HFF-Myc (cell line): ENCODE results near the gene FABP7.
"Not testable (repeated sequence)": the region's sequence is repeated elsewhere in the genome, so short reads cannot be mapped to it uniquely, and the experiment has no call there.

ENCODE experiments used
- DNase-seq: peaks from one replicate; pipeline ENCODE4 v3.0.0-alpha.2; 2011; ENCODE audit warnings: low read depth; ENCODE audit errors: extremely low read depth
- H3K4me3 ChIP-seq: replicated peaks from 2 replicates; pipeline ENCODE4 v1.5.1; 2011; ENCODE audit warnings: low read depth, mild to moderate bottlenecking, control low read depth, low read length
- CTCF ChIP-seq: IDR thresholded peaks from 2 replicates; pipeline ENCODE4 v1.5.1; 2012; ENCODE audit warnings: mild to moderate bottlenecking, low read depth, low read length, control low read depth; ENCODE audit errors: missing control alignments

Gene FABP7

DNA sequence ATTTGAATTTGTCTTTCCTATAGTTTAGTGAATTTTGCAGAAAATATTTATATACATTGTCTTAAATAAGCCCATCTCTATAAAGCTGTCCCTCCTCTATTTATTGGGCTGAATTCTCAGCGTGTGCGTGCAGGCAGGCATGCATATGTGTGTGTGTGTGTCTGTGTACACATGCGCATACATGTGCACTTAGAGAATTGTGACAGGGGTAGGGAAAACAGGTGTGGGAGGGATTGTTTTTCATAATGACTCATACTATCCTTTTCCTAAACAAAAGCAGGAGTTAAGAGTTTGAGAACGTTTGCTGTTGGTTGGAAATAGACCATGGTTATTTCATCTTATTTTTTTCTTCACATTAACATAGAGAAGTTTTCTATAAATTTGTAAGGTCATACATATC is 43.4 kb upstream of the FABP7 start:
- no peak for DNase-seq
- TF ChIP-seq CTCF = no peak
- H3K4me3 ChIP-seq = no peak overlapping the region

- H3K4me3 ChIP-seq = no peak overlapping the region
- no peak for TF ChIP-seq CTCF
- DNase-seq = no peak
These were observed 42.9 kb upstream of the FABP7 start for GRCh38 chr6:122736616-122737015.

DNA sequence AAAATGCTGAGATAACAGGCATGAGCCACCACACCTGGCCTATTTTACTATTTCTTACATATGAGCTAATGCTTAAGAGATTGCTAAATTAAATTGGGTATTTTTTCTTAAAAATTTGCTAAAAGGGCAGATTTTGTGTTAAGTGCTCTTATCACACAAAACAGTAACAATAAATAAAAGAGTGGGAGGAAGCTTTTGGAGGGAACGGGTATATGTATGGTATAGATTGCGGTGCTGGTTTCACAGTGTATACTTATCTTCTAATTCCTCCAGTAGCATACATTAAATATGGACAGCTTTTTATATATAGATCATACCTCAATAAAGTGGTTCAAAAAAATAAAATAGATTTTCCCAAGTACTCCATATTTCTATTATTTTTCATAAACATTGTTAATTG is 39.4 kb upstream of the FABP7 start:
- DNase-seq = no peak
- H3K4me3 ChIP-seq = no peak overlapping the region
- no peak for TF ChIP-seq CTCF

GRCh38 chr6:122740936-122741335 is 38.6 kb upstream of the FABP7 start:
- no peak overlapping the region for H3K4me3 ChIP-seq
- DNase-seq = no peak
- no peak for TF ChIP-seq CTCF

GRCh38 chr6:122744247-122744646 is 35.3 kb upstream of the FABP7 start:
- peak; percentile 32 for TF ChIP-seq CTCF
- not testable (repeated sequence) for H3K4me3 ChIP-seq, DNase-seq

GRCh38 chr6:122744856-122745255 is 34.7 kb upstream of the FABP7 start:
- not testable (repeated sequence) for H3K4me3 ChIP-seq, DNase-seq

- no peak for DNase-seq
- no peak for TF ChIP-seq CTCF
- H3K4me3 ChIP-seq = no peak overlapping the region
These were observed 32.8 kb upstream of the FABP7 start for GRCh38 chr6:122746688-122747087.

GRCh38 chr6:122747573-122747972 is 31.9 kb upstream of the FABP7 start:
- DNase-seq = no peak
- TF ChIP-seq CTCF = no peak
- H3K4me3 ChIP-seq = no peak overlapping the region

GRCh38 chr6:122748945-122749344 is 30.6 kb upstream of the FABP7 start:
- not testable (repeated sequence) for H3K4me3 ChIP-seq, DNase-seq
